CD4-positive, alpha-beta T cell (primary cell): Measurements from ENCODE around the gene NPIPB9. TPM values are rescaled to one million over a fixed set of nuclear protein-coding genes. Genes with fewer than 3 reads are reported as not detected.
A peak's percentile ranks its signal among the peaks of the same experiment; 100 is the strongest.
"Not testable (repeated sequence)": the region's sequence is repeated elsewhere in the genome, so short reads cannot be mapped to it uniquely, and the experiment has no call there.

Source experiments
- ATAC-seq: fragments of 200-7000 bp; cut with Tn5 transposase; one replicate; pipeline ENCODE4 v1.10.0; 2022; ENCODE audit warnings: mild to moderate bottlenecking; ENCODE audit not compliant: poor library complexity
- CTCF ChIA-PET: fragments of 350-600 bp; sonication (Branson Sonifier 250); formaldehyde crosslinking; loops from one replicate; lab custom pipeline; 2021; ENCODE audit warnings: antibody characterized with exemption, inconsistent platforms; lab: Charles Lee
- POLR2A ChIA-PET: fragments of 350-600 bp; sonication (Branson Sonifier 250); formaldehyde crosslinking; loops from one replicate; lab custom pipeline; 2021; ENCODE audit warnings: antibody characterized with exemption, inconsistent platforms; lab: Charles Lee
- DNase-seq, 14 experiments: peaks; one replicate each; pipeline ENCODE4 v3.0.0-alpha.2; 2013 to 2020; ENCODE audit warnings: mixed read lengths in 2 of 14
- H3K27ac ChIP-seq, 2 donors: one replicate each; pipeline versions ENCODE4 v1.5.1 to v1.7.0; 2013; ENCODE audit warnings: low read length in 2 of 2, low read depth in 1 of 2, mild to moderate bottlenecking in 1 of 2
- H3K27me3 ChIP-seq, 2 experiments: 1 replicate in 1 of 2; 2 replicates in 1 of 2; pipeline versions ENCODE4 v1.6.1 to v1.7.0; 2013; ENCODE audit warnings: low read length in 2 of 2, control low read depth in 1 of 2, mild to moderate bottlenecking in 1 of 2, moderate library complexity in 1 of 2; ENCODE audit not compliant: insufficient read depth in 2 of 2, control insufficient read depth in 1 of 2
- H3K36me3 ChIP-seq: one replicate; pipeline ENCODE4 v1.6.1; 2013; ENCODE audit warnings: low read length, control low read depth; ENCODE audit not compliant: insufficient read depth
- H3K4me1 ChIP-seq: one replicate; pipeline ENCODE4 v1.6.1; 2013; ENCODE audit warnings: low read length, control low read depth; ENCODE audit not compliant: insufficient read depth
- H3K4me3 ChIP-seq: one replicate; pipeline ENCODE4 v1.5.1; 2013; ENCODE audit warnings: mild to moderate bottlenecking, low read length, moderate library complexity
- H3K9me3 ChIP-seq, 2 experiments: 1 replicate in 1 of 2; 2 replicates in 1 of 2; pipeline versions ENCODE4 v1.6.1 to v1.7.0; 2013; ENCODE audit warnings: low read length in 2 of 2, mild to moderate bottlenecking in 2 of 2, control low read depth in 1 of 2, moderate library complexity in 1 of 2; ENCODE audit not compliant: control insufficient read depth in 1 of 2, insufficient read depth in 1 of 2
- H3K27ac Mint-ChIP-seq: one replicate; pipeline ENCODE4 v1.8.0; 2020; ENCODE audit warnings: mixed read lengths
- H3K27me3 Mint-ChIP-seq: one replicate; pipeline ENCODE4 v1.8.0; 2021; ENCODE audit warnings: mixed read lengths
- H3K36me3 Mint-ChIP-seq: one replicate; pipeline ENCODE4 v1.8.0; 2021; ENCODE audit warnings: low read depth, mixed read lengths
- H3K4me1 Mint-ChIP-seq: one replicate; pipeline ENCODE4 v1.8.0; 2021; ENCODE audit warnings: low read depth, mixed read lengths
- H3K4me3 Mint-ChIP-seq: one replicate; pipeline ENCODE4 v1.8.0; 2020; ENCODE audit warnings: mild to moderate bottlenecking, mixed read lengths
- H3K9me3 Mint-ChIP-seq: one replicate; pipeline ENCODE4 v1.8.0; 2020; ENCODE audit warnings: mixed read lengths
- intact Hi-C, 2 experiments: fragments of 100-400 bp; cut with DNase I in 1 of 2; cut with micrococcal nuclease in 1 of 2; formaldehyde crosslinking; loops; one replicate each; pipeline versions ENCODE4 v1.15.1 to v1.9.0; 2023 to 2025; cut with DNase I, micrococcal nuclease
- total RNA-seq, 174 experiments: library from RNA in 2 of 174; stranded (reverse) in 2 of 174; gene quantifications; one replicate each; pipeline ENCODE4 v1.2.3 and lab custom pipeline; 2021 to 2026
- TF ChIP-seq, protein P1 (sequence below): fragments of 200-600 bp; IDR thresholded peaks from one replicate; pipeline ENCODE4 v1.8.0; 2022; ENCODE audit warnings: antibody characterized with exemption, mild to moderate bottlenecking

NPIPB9 gene
- total RNA-seq, 2 experiments from 2014 or later, result 1.9 to 2.6 TPM

DNA sequence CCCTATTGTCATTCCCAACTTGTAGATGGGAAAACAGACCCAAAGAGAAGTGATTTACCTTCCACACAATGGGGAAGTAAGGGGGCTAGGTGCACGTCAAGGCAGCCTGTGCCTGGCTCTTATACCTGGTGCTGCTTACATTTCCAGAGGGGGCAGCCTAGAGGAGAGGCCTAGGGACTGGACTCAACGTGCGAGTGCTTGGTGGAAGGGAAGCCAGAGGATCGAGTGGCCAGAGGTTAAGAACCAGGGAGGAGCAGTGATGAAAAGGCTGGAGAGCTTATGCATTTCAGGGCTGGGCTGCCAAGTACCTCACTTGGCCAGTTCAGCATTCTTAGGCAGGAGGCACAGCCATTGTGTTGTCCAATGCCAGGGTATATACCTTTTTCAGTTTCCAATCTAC is 30.8 kb downstream of the NPIPB9 start:
- H3K27me3 ChIP-seq, H3K27me3 Mint-ChIP-seq, intact Hi-C loops, H3K4me1 Mint-ChIP-seq, H3K36me3 ChIP-seq, ATAC-seq, DNase-seq, H3K9me3 Mint-ChIP-seq, H3K4me1 ChIP-seq, H3K9me3 ChIP-seq, H3K27ac Mint-ChIP-seq, POLR2A ChIA-PET, H3K4me3 Mint-ChIP-seq, H3K36me3 Mint-ChIP-seq, H3K27ac ChIP-seq, CTCF ChIA-PET, H3K4me3 ChIP-seq: not testable (repeated sequence)

DNA sequence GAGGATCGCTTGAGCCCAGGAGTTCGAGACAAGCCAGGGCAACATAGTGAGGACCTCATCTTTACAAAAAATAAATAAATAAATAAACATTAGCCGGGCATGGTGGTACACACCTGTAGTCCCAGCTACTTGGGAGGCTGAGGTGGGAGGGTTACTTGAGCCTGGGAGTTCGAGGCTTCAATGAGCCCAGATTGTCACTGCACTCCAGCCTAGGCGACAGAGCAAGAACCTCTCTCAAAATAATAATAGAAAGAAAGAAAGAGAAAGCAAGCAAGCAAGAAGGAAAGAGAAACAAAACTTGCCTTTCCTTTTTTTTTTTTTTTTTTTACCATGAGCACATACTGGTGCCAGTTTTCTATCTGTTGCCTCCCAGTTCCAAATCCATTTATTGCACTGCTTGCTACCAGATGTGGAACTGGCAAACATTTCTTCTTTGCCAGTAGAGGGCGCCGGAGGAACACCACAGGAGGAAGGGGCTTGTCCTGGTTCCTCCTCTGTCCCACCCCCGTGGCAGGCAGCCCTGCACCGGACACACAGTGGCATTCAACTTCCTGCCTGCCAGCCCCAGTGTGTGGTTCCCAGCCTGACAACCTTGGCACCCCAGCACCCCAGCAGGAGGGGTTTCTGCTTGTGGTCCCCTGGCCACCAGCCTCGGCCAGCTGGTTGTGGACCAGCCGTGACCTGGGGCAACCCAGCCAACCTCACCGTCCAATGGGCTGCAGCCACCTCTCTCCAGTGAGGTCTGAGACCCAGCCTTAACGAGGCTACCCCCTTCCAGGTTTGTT is 50.8 kb downstream of the NPIPB9 start:
- H3K27me3 Mint-ChIP-seq, H3K9me3 Mint-ChIP-seq, H3K27ac ChIP-seq, CTCF ChIA-PET, H3K36me3 Mint-ChIP-seq, POLR2A ChIA-PET, H3K4me3 Mint-ChIP-seq, H3K27ac Mint-ChIP-seq, H3K9me3 ChIP-seq, H3K27me3 ChIP-seq, H3K4me1 Mint-ChIP-seq, H3K4me3 ChIP-seq, H3K4me1 ChIP-seq, intact Hi-C loops, H3K36me3 ChIP-seq: not testable (repeated sequence)
- peak in 12 of 14 experiments; percentile 51 to 84 (median 62) for DNase-seq
- TF ChIP-seq, protein P1, sequence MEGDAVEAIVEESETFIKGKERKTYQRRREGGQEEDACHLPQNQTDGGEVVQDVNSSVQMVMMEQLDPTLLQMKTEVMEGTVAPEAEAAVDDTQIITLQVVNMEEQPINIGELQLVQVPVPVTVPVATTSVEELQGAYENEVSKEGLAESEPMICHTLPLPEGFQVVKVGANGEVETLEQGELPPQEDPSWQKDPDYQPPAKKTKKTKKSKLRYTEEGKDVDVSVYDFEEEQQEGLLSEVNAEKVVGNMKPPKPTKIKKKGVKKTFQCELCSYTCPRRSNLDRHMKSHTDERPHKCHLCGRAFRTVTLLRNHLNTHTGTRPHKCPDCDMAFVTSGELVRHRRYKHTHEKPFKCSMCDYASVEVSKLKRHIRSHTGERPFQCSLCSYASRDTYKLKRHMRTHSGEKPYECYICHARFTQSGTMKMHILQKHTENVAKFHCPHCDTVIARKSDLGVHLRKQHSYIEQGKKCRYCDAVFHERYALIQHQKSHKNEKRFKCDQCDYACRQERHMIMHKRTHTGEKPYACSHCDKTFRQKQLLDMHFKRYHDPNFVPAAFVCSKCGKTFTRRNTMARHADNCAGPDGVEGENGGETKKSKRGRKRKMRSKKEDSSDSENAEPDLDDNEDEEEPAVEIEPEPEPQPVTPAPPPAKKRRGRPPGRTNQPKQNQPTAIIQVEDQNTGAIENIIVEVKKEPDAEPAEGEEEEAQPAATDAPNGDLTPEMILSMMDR, result peak; percentile 59
- peak; percentile 73 for ATAC-seq

DNA sequence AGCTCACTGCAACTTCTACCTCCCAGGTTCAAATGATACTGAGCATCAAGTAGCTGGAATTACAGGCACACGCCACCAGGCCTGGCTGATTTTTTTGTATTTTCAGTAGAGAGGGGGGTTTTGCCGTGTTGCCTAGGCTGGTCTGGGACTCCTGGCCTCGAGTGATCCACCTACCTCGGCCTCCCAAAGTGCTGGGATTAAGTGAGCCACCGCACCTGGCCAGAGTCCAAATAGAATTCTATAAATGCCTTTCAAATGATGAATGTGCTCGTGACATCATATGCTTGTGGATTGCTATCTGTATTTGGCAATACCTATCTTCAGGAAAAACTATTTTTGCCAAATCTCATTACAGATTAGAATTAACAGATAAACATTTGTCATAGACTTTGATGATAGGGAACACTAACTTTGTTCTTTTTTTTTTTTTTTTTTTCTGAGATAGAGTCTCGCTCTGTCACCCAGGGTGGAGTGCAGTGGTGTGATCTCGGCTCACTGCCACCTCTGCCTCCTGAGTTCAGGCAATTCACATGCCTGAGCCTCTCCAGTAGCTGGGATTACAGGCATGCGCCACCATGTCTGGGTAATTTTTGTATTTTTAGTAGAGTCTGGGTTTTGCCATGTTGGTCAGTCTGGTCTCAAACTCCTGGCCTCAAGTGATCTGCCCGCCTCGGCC is 56.0 kb downstream of the NPIPB9 start:
- H3K4me1 Mint-ChIP-seq, H3K4me1 ChIP-seq, H3K36me3 ChIP-seq, intact Hi-C loops, H3K27ac Mint-ChIP-seq, DNase-seq, H3K4me3 Mint-ChIP-seq, CTCF ChIA-PET, H3K36me3 Mint-ChIP-seq, ATAC-seq, H3K4me3 ChIP-seq, H3K9me3 ChIP-seq, H3K9me3 Mint-ChIP-seq, H3K27ac ChIP-seq, H3K27me3 Mint-ChIP-seq, H3K27me3 ChIP-seq, POLR2A ChIA-PET: not testable (repeated sequence)

GRCh38 chr16:28820016-28820415 is 68.4 kb downstream of the NPIPB9 start:
- Histone ChIP-seq H3K4me1 (peaks cover 15% of the 10 kb centered on the region), H3K9me3 (no peaks in the 10 kb centered on the region), H3K36me3 (peaks cover 4% of the 10 kb centered on the region), H3K27ac (no peak overlapping the region), H3K4me3 (no peak overlapping the region), H3K27me3 (no peaks in the 10 kb centered on the region)
- intact Hi-C loops, result loop anchor here in 1 of 2 experiments (10.0 kb wide), 1 partner anchor 1175 kb away; the partner anchor contains the start of genes HIRIP3 and INO80E
- Mint-ChIP-seq H3K9me3 (no peaks in the 10 kb centered on the region), H3K27me3 (no peaks in the 10 kb centered on the region), H3K27ac (peak overlapping the region; percentile 99), H3K4me1 (peaks cover 25% of the 10 kb centered on the region), H3K4me3 (peak overlapping the region; percentile 48), H3K36me3 (peaks cover 19% of the 10 kb centered on the region)
- ChIA-PET CTCF (no interaction called here), POLR2A (no interaction called here)
- TF ChIP-seq, protein P1, result no peak
- DNase-seq, result no peak
- ATAC-seq, result no peak

DNA sequence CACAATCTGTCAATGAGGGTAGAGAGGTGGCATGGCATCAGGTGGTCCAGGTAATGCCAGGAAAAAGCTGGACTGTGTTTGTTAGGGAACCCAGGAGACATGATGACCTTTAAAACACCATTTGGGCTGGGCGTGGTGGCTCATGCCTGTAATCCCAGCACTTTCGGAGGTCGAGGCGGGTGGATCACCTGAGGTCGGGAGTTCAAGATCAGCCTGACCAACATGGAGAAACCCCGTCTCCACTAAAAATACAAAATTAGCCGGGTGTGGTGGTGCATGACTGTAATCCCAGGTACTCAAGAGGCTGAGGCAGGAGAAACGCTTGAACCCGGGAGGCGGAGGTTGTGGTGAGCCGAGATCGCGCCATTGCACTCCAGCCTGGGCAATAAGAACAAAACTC is 69.0 kb downstream of the NPIPB9 start:
- H3K27ac ChIP-seq, H3K36me3 ChIP-seq, DNase-seq, H3K27me3 ChIP-seq, H3K27me3 Mint-ChIP-seq, H3K9me3 ChIP-seq, ATAC-seq, H3K4me3 ChIP-seq, H3K9me3 Mint-ChIP-seq: not testable (repeated sequence)
- Mint-ChIP-seq H3K4me1 (peaks cover 30% of the 10 kb centered on the region), H3K27ac (peak overlapping the region; percentile 99), H3K36me3 (peaks cover 24% of the 10 kb centered on the region), H3K4me3 (peak overlapping the region; percentile 83)
- peaks cover 20% of the 10 kb centered on the region for H3K4me1 ChIP-seq
- POLR2A ChIA-PET, result interaction anchor here (2.5 to 4.4 kb wide), 2 partner anchors 25 to 59 kb away, joined by 12 to 85 read pairs; partner anchors contain the start of gene TUFM
- CTCF ChIA-PET, result interaction anchor here (2.4 kb wide), 1 partner anchor 26 kb away, joined by 6 read pairs; no protein-coding TSS in a partner anchor
- intact Hi-C loops, result loop anchor here in 1 of 2 experiments (10.0 kb wide), 1 partner anchor 1174 kb away; the partner anchor contains the start of genes HIRIP3 and INO80E
